SIG-M5 treated with dmso at 0.1 percent for 504 hours (cell line): ENCODE data around the gene SASH3.

Experiments
- DNase-seq: peaks from one replicate; lab custom pipeline; 2025; ENCODE audit not compliant: unreplicated experiment; lab: John Stamatoyannopoulos, UW

The SASH3 gene

GRCh38 chrX:129759576-129760061 is 20.1 kb upstream of the SASH3 start:
- DNase-seq, result no peak

- DNase-seq, result no peak
Measured at GRCh38 chrX:129760155-129760554, 19.6 kb upstream of the SASH3 start.

- DNase-seq, result no peak
Measured at GRCh38 chrX:129760981-129761380, 18.8 kb upstream of the SASH3 start.

- DNase-seq, result no peak
Measured at GRCh38 chrX:129761596-129761995, 18.2 kb upstream of the SASH3 start.

GRCh38 chrX:129762448-129762847 is 17.3 kb upstream of the SASH3 start:
- no peak for DNase-seq

- DNase-seq, result no peak
Measured at GRCh38 chrX:129763666-129764065, 16.1 kb upstream of the SASH3 start.

GRCh38 chrX:129768186-129768585 is 11.6 kb upstream of the SASH3 start:
- no peak for DNase-seq

- DNase-seq, result no peak
Measured at GRCh38 chrX:129768586-129769466, 10.9 kb upstream of the SASH3 start.

GRCh38 chrX:129769467-129770154 is 10.1 kb upstream of the SASH3 start:
- DNase-seq, result no peak

- no peak for DNase-seq
Measured at GRCh38 chrX:129771266-129771995, 8.3 kb upstream of the SASH3 start.

- peak; percentile 86 for DNase-seq
Measured at GRCh38 chrX:129772796-129773431, 6.8 kb upstream of the SASH3 start.

GRCh38 chrX:129773649-129774458 is 5.9 kb upstream of the SASH3 start:
- DNase-seq, result no peak

GRCh38 chrX:129777218-129778030 is 2.3 kb upstream of the SASH3 start:
- DNase-seq, result peak; percentile 66

- no peak for DNase-seq
Measured at GRCh38 chrX:129779086-129779672, 570 bp upstream of the SASH3 start.

- DNase-seq, result no peak
Measured at GRCh38 chrX:129780441-129781105, 824 bp downstream of the SASH3 start.

GRCh38 chrX:129781134-129781672 is 1.5 kb downstream of the SASH3 start:
- peak; percentile 85 for DNase-seq

- DNase-seq, result no peak
Measured at GRCh38 chrX:129781680-129782495, 2.1 kb downstream of the SASH3 start.
